SK-N-SH (cell line): Measurements from ENCODE around the gene MRPS18A. TPM values are rescaled to one million over a fixed set of nuclear protein-coding genes. Genes with fewer than 3 reads are reported as not detected.
A peak's percentile ranks its signal among the peaks of the same experiment; 100 is the strongest.

Experiments
- CTCF ChIA-PET: fragments of 300-600, 350-600 bp; formaldehyde crosslinking; extraction: SDS; loops from one replicate; lab custom pipeline; 2021; lab: Yijun Ruan, JAX
- POLR2A ChIA-PET: fragments of 350-600 bp; sonication (Branson Sonifier 250); formaldehyde crosslinking; extraction: SDS; loops from one replicate; lab custom pipeline; 2020; ENCODE audit warnings: antibody characterized with exemption, inconsistent platforms; lab: Yijun Ruan, JAX
- DNase-seq: peaks from one replicate; pipeline ENCODE4 v3.0.0; 2012
- H2AFZ ChIP-seq: fragments of 200-600 bp; sonication (generic); 2 replicates; pipeline ENCODE4 v1.8.1; 2016; ENCODE audit warnings: antibody characterized with exemption, mild to moderate bottlenecking, low read depth
- H3F3A ChIP-seq: fragments of 200-600 bp; sonication (generic); replicated peaks from 2 replicates; pipeline ENCODE3; 2016; ENCODE audit warnings: antibody characterized with exemption, mild to moderate bottlenecking; ENCODE audit not compliant: insufficient read depth
- H3K27ac ChIP-seq, 2 experiments: fragments of 200-500 bp in 1 of 2; fragments of 200-600 bp in 1 of 2; sonication (Bioruptor generic) in 1 of 2; sonication (generic), shearing (Covaris generic) in 1 of 2; 2 replicates each; pipeline versions ENCODE4 v1.5.1 to v1.6.1; 2014 to 2016; ENCODE audit warnings: low read depth in 2 of 2, inconsistent platforms in 1 of 2, low read length in 1 of 2, mild to moderate bottlenecking in 1 of 2, mixed read lengths in 1 of 2
- H3K27me3 ChIP-seq: fragments of 200-600 bp; sonication (generic), shearing (Covaris generic); 2 replicates; pipeline ENCODE4 v1.6.1; 2016; ENCODE audit warnings: mixed run types; ENCODE audit not compliant: insufficient read depth
- H3K36me3 ChIP-seq, 2 experiments: fragments of 200-500 bp in 1 of 2; fragments of 200-600 bp in 1 of 2; sonication (Bioruptor generic) in 1 of 2; sonication (generic) in 1 of 2; replicated peaks in 1 of 2; 2 replicates each; pipeline versions ENCODE3 to v1.5.1; 2014 to 2016; ENCODE audit warnings: low read length in 1 of 2, mild to moderate bottlenecking in 1 of 2; ENCODE audit not compliant: insufficient read depth in 2 of 2, control insufficient read depth in 1 of 2
- H3K4me1 ChIP-seq, 2 experiments: fragments of 200-500 bp in 1 of 2; fragments of 200-600 bp in 1 of 2; sonication (Bioruptor generic) in 1 of 2; sonication (generic), shearing (Covaris generic) in 1 of 2; 2 replicates each; pipeline versions ENCODE4 v1.5.1 to v1.6.1; 2014 to 2016; ENCODE audit warnings: low read depth in 1 of 2, low read length in 1 of 2, mixed run types in 1 of 2; ENCODE audit not compliant: insufficient read depth in 2 of 2, control insufficient read depth in 1 of 2
- H3K4me2 ChIP-seq: fragments of 200-600 bp; sonication (generic), shearing (Covaris generic); 2 replicates; pipeline ENCODE4 v1.6.1; 2017; ENCODE audit warnings: mixed run types
- H3K4me3 ChIP-seq, 2 experiments: fragments of 200-500 bp in 1 of 2; fragments of 200-600 bp in 1 of 2; sonication (Bioruptor generic) in 1 of 2; sonication (generic), shearing (Covaris generic) in 1 of 2; 2 replicates each; pipeline versions ENCODE4 v1.5.1 to v1.8.1; 2014 to 2016; ENCODE audit warnings: low read depth in 2 of 2, inconsistent platforms in 1 of 2, low read length in 1 of 2, mild to moderate bottlenecking in 1 of 2, mixed read lengths in 1 of 2, moderate library complexity in 1 of 2
- H3K79me2 ChIP-seq: fragments of 200-600 bp; sonication (generic); 2 replicates; pipeline ENCODE4 v1.8.1; 2017; ENCODE audit warnings: mild to moderate bottlenecking; ENCODE audit not compliant: insufficient read depth
- H3K9ac ChIP-seq: fragments of 200-600 bp; sonication (generic); 2 replicates; pipeline ENCODE4 v1.6.1; 2017; ENCODE audit warnings: mixed run types
- H3K9me2 ChIP-seq: fragments of 200-600 bp; sonication (generic); 2 replicates; pipeline ENCODE4 v1.6.1; 2017; ENCODE audit warnings: mixed run types
- H3K9me3 ChIP-seq: fragments of 200-600 bp; sonication (generic); 2 replicates; pipeline ENCODE4 v1.6.1; 2017; ENCODE audit warnings: mixed run types, mild to moderate bottlenecking, moderate library complexity
- H4K20me1 ChIP-seq: fragments of 200-600 bp; sonication (generic); 2 replicates; pipeline ENCODE4 v1.6.1; 2017; ENCODE audit warnings: mild to moderate bottlenecking, mixed run types; ENCODE audit not compliant: insufficient read depth
- CHD2 ChIP-seq: fragments of 150-350 bp; IDR thresholded peaks from 2 replicates; pipeline ENCODE4 v1.6.1; 2018; ENCODE audit warnings: low read length; ENCODE audit not compliant: partially characterized antibody
- CTCF ChIP-seq: fragments of 200-600 bp; sonication (generic); IDR thresholded peaks from 2 replicates; pipeline ENCODE4 v1.6.1; 2017; ENCODE audit warnings: antibody characterized with exemption, mild to moderate bottlenecking, moderate library complexity
- ELF1 ChIP-seq: IDR thresholded peaks from 2 replicates; pipeline ENCODE4 v1.4.0; 2012
- EP300 ChIP-seq, 2 experiments: IDR thresholded peaks; 2 replicates each; pipeline versions ENCODE4 v1.4.0 to v1.6.1; 2012; ENCODE audit warnings: borderline replicate concordance in 1 of 2, low read depth in 1 of 2, low read length in 1 of 2
- FOSL2 ChIP-seq: IDR thresholded peaks from 2 replicates; pipeline ENCODE4 v1.4.0; 2012; ENCODE audit warnings: low read depth, mild to moderate bottlenecking, moderate library complexity, borderline replicate concordance
- GABPA ChIP-seq: IDR thresholded peaks from 2 replicates; pipeline ENCODE4 v1.4.0; 2012; ENCODE audit warnings: low read depth, mild to moderate bottlenecking
- JUND ChIP-seq: IDR thresholded peaks from 2 replicates; pipeline ENCODE4 v1.4.0; 2012
- MEF2A ChIP-seq: IDR thresholded peaks from 2 replicates; pipeline ENCODE4 v1.4.0; 2012; ENCODE audit warnings: low read depth, borderline replicate concordance
- NFIC ChIP-seq: IDR thresholded peaks from 2 replicates; pipeline ENCODE4 v1.4.0; 2012; ENCODE audit warnings: borderline replicate concordance
- NRF1 ChIP-seq: IDR thresholded peaks from 2 replicates; pipeline ENCODE4 v1.6.1; 2012; ENCODE audit warnings: low read depth, mild to moderate bottlenecking, low read length
- RAD21 ChIP-seq: IDR thresholded peaks from 2 replicates; pipeline ENCODE4 v1.6.1; 2012; ENCODE audit warnings: mild to moderate bottlenecking, low read length
- SMC3 ChIP-seq: IDR thresholded peaks from 2 replicates; pipeline ENCODE4 v1.6.1; 2012; ENCODE audit warnings: low read depth, low read length, improper control_type of control experiment
- TCF12 ChIP-seq: IDR thresholded peaks from 2 replicates; pipeline ENCODE4 v1.4.0; 2012
- TEAD4 ChIP-seq: IDR thresholded peaks from 2 replicates; pipeline ENCODE4 v1.4.0; 2012; ENCODE audit warnings: mild to moderate bottlenecking, borderline replicate concordance; ENCODE audit not compliant: insufficient read depth
- YY1 ChIP-seq: IDR thresholded peaks from 2 replicates; pipeline ENCODE4 v1.4.0; 2012; ENCODE audit warnings: low read depth, mild to moderate bottlenecking
- ZBTB33 ChIP-seq: IDR thresholded peaks from 2 replicates; pipeline ENCODE4 v1.4.0; 2012; ENCODE audit warnings: low read depth, borderline replicate concordance
- WGBS: methylation state at CpG from one replicate; pipeline ENCODE4 v1.1.6; 2017; ENCODE audit warnings: low lambda C conversion rate; 5-methylcytosine and 5-hydroxymethylcytosine counted together
- polyA plus RNA-seq, 3 experiments: library from polyadenylated mRNA; depleted of rRNA; stranded (reverse); fragments of >200 nt; gene quantifications; 2 replicates each; pipeline ENCODE4 v1.2.3, GENCODE V29; 2012
- TF ChIP-seq, protein P1 (sequence below): fragments of 150-350 bp; IDR thresholded peaks from 2 replicates; pipeline ENCODE4 v1.6.1; 2017; ENCODE audit warnings: antibody characterized with exemption, low read length, low read depth, borderline replicate concordance

The MRPS18A gene
- polyA plus RNA-seq, 1 of the 3 experiments (the other 2 are of a cell fraction) = 57.0 TPM

DNA sequence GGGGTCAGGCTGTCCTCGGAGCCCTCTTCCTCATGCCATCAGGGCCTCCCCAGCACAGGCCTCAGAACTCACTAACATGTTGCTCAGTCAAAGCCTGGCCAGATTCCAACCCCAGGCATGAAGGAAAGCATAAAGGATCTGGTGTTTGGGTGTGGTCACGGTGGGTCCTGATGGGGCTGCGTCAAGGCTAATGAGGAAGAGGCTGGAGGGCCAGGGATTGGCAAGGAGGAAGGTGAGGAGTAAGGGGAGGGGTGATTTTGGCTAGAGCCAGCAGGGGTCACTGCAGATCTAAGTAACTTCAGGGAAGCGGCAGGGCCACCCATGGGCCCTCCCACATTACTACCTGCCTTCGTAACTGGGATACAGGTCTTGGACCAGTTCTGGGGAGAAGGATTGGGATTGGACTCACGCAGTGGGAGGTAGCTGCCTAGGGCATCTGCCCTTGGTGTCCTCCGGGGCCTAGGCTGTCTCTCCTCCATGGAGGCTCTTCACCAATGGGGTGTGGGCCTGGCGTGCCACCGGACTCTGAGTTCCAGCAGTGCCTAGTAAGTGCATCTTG, 36.2 kb upstream of the MRPS18A start:
- DNase-seq = peak; percentile 77
- ChIA-PET POLR2A (no interaction called here), CTCF (interaction anchor here (0.5 to 6.3 kb wide), 26 partner anchors 9 to 359 kb away, joined by 3 to 67 read pairs (median 4); partner anchors contain the start of gene VEGFA)

DNA sequence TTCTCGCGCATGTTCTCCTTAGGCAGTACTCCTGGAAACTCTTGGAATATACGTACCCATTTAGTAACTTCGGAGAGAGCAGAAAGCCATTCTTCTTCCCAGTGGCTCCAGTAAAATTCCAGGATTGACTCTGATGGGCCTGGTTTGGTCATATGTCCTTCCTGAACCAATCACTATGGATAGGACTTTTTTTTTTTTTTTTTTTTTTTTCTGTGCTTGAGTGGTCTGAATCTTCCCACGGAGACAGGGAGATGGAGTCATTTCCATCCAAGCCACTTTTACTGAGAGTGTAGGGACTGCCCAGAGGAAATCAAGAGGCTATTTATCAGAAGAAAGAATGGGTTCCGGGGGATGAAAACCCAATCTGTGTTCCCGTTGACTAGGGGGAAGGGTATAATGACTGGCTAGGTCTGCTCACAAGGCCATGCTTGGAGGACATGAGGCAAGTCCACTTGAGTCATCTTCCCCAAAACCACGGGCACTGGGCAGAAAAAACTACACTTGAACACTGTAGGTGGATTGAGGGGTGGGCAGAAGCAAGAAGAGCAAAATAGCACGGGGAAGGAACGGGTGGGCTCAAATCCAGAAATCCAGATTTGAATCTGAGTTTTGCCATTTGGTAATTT, 35.4 kb upstream of the MRPS18A start:
- ChIA-PET POLR2A (no interaction called here), CTCF (interaction anchor here (0.6 to 6.3 kb wide), 11 partner anchors 12 to 355 kb away, joined by 3 to 67 read pairs (median 4); partner anchors contain the start of gene VEGFA)
- Histone ChIP-seq H3K9ac (no peak overlapping the region), H3K4me1 (peaks cover 0 to 16% of the 10 kb centered on the region in 2 experiments; a peak in 2 of 4 replicates), H3K9me3 (no peaks in the 10 kb centered on the region), H2AFZ (no peak overlapping the region), H3K36me3 (no peaks in the 10 kb centered on the region), H3K27me3 (no peaks in the 10 kb centered on the region), H3K4me2 (no peak overlapping the region), H3F3A (no peaks in the 10 kb centered on the region), H3K27ac (no peak overlapping the region), H3K4me3 (no peak overlapping the region), H4K20me1 (no peaks in the 10 kb centered on the region), H3K79me2 (no peaks in the 10 kb centered on the region), H3K9me2 (no peaks in the 10 kb centered on the region)
- WGBS = 69% methylated on average over 10 of the region's 10 CpGs
- no peak for DNase-seq
- TF ChIP-seq NRF1 (no peak), EP300 (IDR thresholded peaks at IDR 0.05; ENCODE audit: borderline replicate concordance in 1 of 2, low read depth in 1 of 2, low read length in 1 of 2) (no peak)

More for the DNA sequence above, 36.2 kb upstream of the MRPS18A start:
- H2AFZ ChIP-seq = no peak overlapping the region
- H3K27ac ChIP-seq = no peak overlapping the region
- no peak overlapping the region; a peak in 1 of 4 replicates for H3K4me3 ChIP-seq
- 64% methylated on average over 8 of the region's 9 CpGs for WGBS
- H3K4me2 ChIP-seq = no peak overlapping the region
- H3K79me2 ChIP-seq = no peaks in the 10 kb centered on the region
- no peak overlapping the region for H3K9ac ChIP-seq
- peaks cover 0 to 13% of the 10 kb centered on the region in 2 experiments; a peak in 2 of 4 replicates for H3K4me1 ChIP-seq
- no peaks in the 10 kb centered on the region for H3K9me2 ChIP-seq
- H3K27me3 ChIP-seq = no peaks in the 10 kb centered on the region
- H3F3A ChIP-seq = no peaks in the 10 kb centered on the region
- TF ChIP-seq CTCF (peak; percentile 62), SMC3 (peak; percentile 65), RAD21 (peak; percentile 83), JUND (no peak)
- no peaks in the 10 kb centered on the region for H3K9me3 ChIP-seq
- H4K20me1 ChIP-seq = no peaks in the 10 kb centered on the region
- H3K36me3 ChIP-seq = no peaks in the 10 kb centered on the region

DNA sequence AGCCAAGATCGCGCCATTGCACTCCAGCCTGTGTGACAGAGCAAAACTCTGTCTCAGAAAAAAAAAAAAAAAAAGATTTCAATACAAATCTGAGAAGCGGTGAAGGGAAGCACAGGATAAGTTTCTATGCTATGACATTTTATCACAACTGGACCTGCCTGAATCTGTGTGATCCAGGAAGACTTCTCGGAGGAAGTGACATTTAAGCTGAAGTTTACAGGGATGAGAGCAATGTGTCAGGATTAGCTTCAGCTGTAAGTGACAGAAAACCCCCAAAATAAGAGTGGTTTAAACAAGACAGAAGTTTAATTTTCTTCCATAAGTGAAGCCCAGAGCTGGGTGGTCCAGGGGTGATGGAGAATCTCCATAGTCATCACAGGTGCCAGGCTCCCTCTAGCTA, 33.4 kb upstream of the MRPS18A start:
- Histone ChIP-seq H3K9me3 (no peaks in the 10 kb centered on the region), H3K27ac (no peak overlapping the region), H3K79me2 (no peaks in the 10 kb centered on the region), H3K9ac (no peak overlapping the region), H3K27me3 (no peaks in the 10 kb centered on the region), H3K36me3 (no peaks in the 10 kb centered on the region), H4K20me1 (no peaks in the 10 kb centered on the region), H3F3A (no peaks in the 10 kb centered on the region), H3K9me2 (no peaks in the 10 kb centered on the region), H3K4me3 (no peak overlapping the region), H2AFZ (no peak overlapping the region), H3K4me1 (peaks cover 0 to 32% of the 10 kb centered on the region in 2 experiments; a peak in 2 of 4 replicates), H3K4me2 (no peak overlapping the region)
- CTCF ChIA-PET = interaction anchor here (1.7 to 6.3 kb wide), 3 partner anchors 48 to 357 kb away, joined by 7 to 67 read pairs (median 47); partner anchors contain the start of gene VEGFA
- 82% methylated on average over 4 of the region's 4 CpGs for WGBS
- POLR2A ChIA-PET = no interaction called here
- no peak for DNase-seq
- TF ChIP-seq FOSL2 (no peak), TEAD4 (no peak), YY1 (no peak), MEF2A (no peak), CHD2 (no peak), ZBTB33 (no peak), SMC3 (no peak), NFIC (no peak), GABPA (no peak), ELF1 (no peak), RAD21 (no peak), TCF12 (no peak), EP300 (IDR thresholded peaks at IDR 0.05; ENCODE audit: borderline replicate concordance in 1 of 2, low read depth in 1 of 2, low read length in 1 of 2) (no peak)
- TF ChIP-seq, protein P1, sequence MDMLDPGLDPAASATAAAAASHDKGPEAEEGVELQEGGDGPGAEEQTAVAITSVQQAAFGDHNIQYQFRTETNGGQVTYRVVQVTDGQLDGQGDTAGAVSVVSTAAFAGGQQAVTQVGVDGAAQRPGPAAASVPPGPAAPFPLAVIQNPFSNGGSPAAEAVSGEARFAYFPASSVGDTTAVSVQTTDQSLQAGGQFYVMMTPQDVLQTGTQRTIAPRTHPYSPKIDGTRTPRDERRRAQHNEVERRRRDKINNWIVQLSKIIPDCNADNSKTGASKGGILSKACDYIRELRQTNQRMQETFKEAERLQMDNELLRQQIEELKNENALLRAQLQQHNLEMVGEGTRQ = no peak
